HepG2 (cell line): ENCODE data around the gene RPL3. TPM values are rescaled to one million over a fixed set of nuclear protein-coding genes. Genes with fewer than 3 reads are reported as not detected.

Source experiments
- CEBPB ChIP-seq: IDR thresholded peaks from 2 replicates; pipeline ENCODE4 v1.6.1; 2011; ENCODE audit warnings: low read depth, low read length, improper control_type of control experiment, borderline replicate concordance
- DR1 ChIP-seq: sonication (generic); formaldehyde crosslinking; IDR thresholded peaks from 2 replicates; pipeline ENCODE4 v1.8.0; 2021; ENCODE audit warnings: mild to moderate bottlenecking, missing genetic modification reagents, inconsistent platforms
- ETV5 ChIP-seq: IDR thresholded peaks from 2 replicates; pipeline ENCODE4 v1.6.1; 2018; ENCODE audit warnings: missing biosample characterization, missing genetic modification reagents, inconsistent platforms, borderline replicate concordance
- GFI1 ChIP-seq: sonication (generic); formaldehyde crosslinking; IDR thresholded peaks from 2 replicates; pipeline ENCODE4 v1.5.0; 2020; ENCODE audit warnings: missing genetic modification reagents, mild to moderate bottlenecking, borderline replicate concordance
- JUN ChIP-seq: sonication (generic); formaldehyde crosslinking; IDR thresholded peaks from 2 replicates; pipeline ENCODE4 v1.4.0; 2020; ENCODE audit warnings: mild to moderate bottlenecking, missing genetic modification reagents
- KDM5B ChIP-seq: sonication (generic); formaldehyde crosslinking; IDR thresholded peaks from 2 replicates; pipeline ENCODE4 v1.4.0; 2020; ENCODE audit warnings: missing genetic modification reagents, mild to moderate bottlenecking, borderline replicate concordance
- MXI1 ChIP-seq: IDR thresholded peaks from 3 replicates; pipeline ENCODE4 v1.6.1; 2012; ENCODE audit warnings: low read depth, low read length, inconsistent platforms, borderline replicate concordance
- RXRA ChIP-seq: sonication (generic); formaldehyde crosslinking; IDR thresholded peaks from 2 replicates; pipeline ENCODE4 v1.5.1; 2020; ENCODE audit warnings: missing genetic modification reagents
- STAG1 ChIP-seq: sonication (generic); formaldehyde crosslinking; IDR thresholded peaks from 2 replicates; pipeline ENCODE4 v1.4.0; 2020; ENCODE audit warnings: missing genetic modification reagents
- XRCC5 ChIP-seq: fragments of 200-400 bp; formaldehyde crosslinking; optimal IDR thresholded peaks from 2 replicates; pipeline ENCODE3; 2017; ENCODE audit warnings: mild to moderate bottlenecking, low read length
- ZNF263 ChIP-seq: sonication (generic); formaldehyde crosslinking; IDR thresholded peaks from 2 replicates; pipeline ENCODE4 v1.4.0; 2020; ENCODE audit warnings: missing genetic modification reagents
- ZNF451 ChIP-seq: sonication (generic); formaldehyde crosslinking; IDR thresholded peaks from 2 replicates; pipeline ENCODE4 v1.5.0; 2020; ENCODE audit warnings: mild to moderate bottlenecking, missing genetic modification reagents
- ZNF546 ChIP-seq: sonication (generic); formaldehyde crosslinking; conservative IDR thresholded peaks from 2 replicates; pipeline ENCODE4 v1.8.1; 2023; ENCODE audit warnings: mild to moderate bottlenecking, missing genetic modification reagents
- ZNF644 ChIP-seq: IDR thresholded peaks from 2 replicates; pipeline ENCODE4 v1.6.1; 2016; ENCODE audit warnings: low read depth
- ZNF891 ChIP-seq: sonication (generic); formaldehyde crosslinking; IDR thresholded peaks from 2 replicates; pipeline ENCODE4 v1.5.0; 2020; ENCODE audit warnings: mild to moderate bottlenecking, missing genetic modification reagents
- ZSCAN29 ChIP-seq: sonication (generic); formaldehyde crosslinking; conservative IDR thresholded peaks from 2 replicates; pipeline ENCODE4 v1.4.0; 2020; ENCODE audit warnings: mild to moderate bottlenecking, missing genetic modification reagents
- polyA plus RNA-seq, 8 experiments: library from polyadenylated mRNA; depleted of rRNA in 3 of 8; stranded (reverse) in 7 of 8; unstranded in 1 of 8; fragments of >200 nt; fragmentation: Illumina TruSeq in 4 of 8; extraction: Trizol in 4 of 8; gene quantifications; 2 replicates each; pipeline versions ENCODE4 v1.2.1 to v1.2.3, GENCODE V29; 2011 to 2016; ENCODE audit warnings: low read depth in 4 of 8, missing spikeins in 1 of 8, mixed read lengths in 1 of 8; ENCODE audit not compliant: insufficient read depth in 1 of 8
- total RNA-seq, 5 experiments: library from RNA; depleted of rRNA; stranded (reverse); fragments of >200 nt; fragmentation: Illumina TruSeq; extraction: Trizol; gene quantifications; 2 replicates each; pipeline ENCODE4 v1.2.3, GENCODE V29; 2016; ENCODE audit warnings: low read depth in 1 of 5
- TF ChIP-seq, protein P1 (sequence below): sonication (generic); formaldehyde crosslinking; IDR thresholded peaks from 2 replicates; pipeline ENCODE4 v1.4.0; 2020; ENCODE audit warnings: missing genetic modification reagents
- TF ChIP-seq, protein P2 (sequence below): sonication (generic); formaldehyde crosslinking; IDR thresholded peaks from 2 replicates; pipeline ENCODE4 v1.8.0; 2022; ENCODE audit warnings: missing genetic modification reagents, low read depth, mild to moderate bottlenecking, borderline replicate concordance
- TF ChIP-seq, protein P3 (sequence below): sonication (generic); formaldehyde crosslinking; IDR thresholded peaks from 2 replicates; pipeline ENCODE4 v1.4.0; 2020; ENCODE audit warnings: mild to moderate bottlenecking, missing genetic modification reagents
- TF ChIP-seq, protein P4 (sequence below): sonication (generic); formaldehyde crosslinking; IDR thresholded peaks from 2 replicates; pipeline ENCODE4 v1.5.1; 2020; ENCODE audit warnings: missing genetic modification reagents, mild to moderate bottlenecking, borderline replicate concordance

RPL3 gene
- total and polyA plus RNA-seq, 2 of the 13 experiments (the other 11 are each of a cell fraction or from before 2014, with no cell fraction given) = 1,051 to 3,279 TPM

DNA sequence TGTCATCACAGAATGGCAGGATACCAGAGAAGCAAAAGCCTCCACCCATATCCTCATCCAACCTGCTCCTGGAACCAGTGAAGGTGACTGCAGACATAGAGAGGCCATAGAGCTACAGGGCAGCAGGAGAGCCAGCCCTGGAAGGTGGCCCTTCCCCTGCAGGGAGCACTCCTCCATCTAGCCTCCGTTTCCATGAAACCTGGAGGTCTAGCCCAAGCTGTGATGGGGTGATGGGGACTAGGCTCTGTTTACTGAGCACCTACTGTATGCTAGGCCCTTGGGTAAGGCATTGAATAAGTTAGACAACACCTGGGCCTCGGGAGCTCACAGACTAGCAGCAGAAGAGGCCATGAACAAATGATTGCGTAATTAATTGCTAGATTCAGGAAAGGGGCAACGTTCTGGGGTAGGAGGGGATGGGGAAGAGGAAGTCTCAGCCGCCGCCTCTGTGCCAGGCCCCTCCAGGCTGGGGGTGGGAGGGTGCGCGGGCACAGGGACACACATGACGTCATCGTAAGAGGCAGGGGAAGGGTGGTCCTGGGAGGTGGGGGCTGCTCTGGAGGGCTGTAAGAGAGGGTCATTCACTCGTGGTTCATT, 29.6 kb upstream of the RPL3 start (continued):
- TF ChIP-seq, protein P1, sequence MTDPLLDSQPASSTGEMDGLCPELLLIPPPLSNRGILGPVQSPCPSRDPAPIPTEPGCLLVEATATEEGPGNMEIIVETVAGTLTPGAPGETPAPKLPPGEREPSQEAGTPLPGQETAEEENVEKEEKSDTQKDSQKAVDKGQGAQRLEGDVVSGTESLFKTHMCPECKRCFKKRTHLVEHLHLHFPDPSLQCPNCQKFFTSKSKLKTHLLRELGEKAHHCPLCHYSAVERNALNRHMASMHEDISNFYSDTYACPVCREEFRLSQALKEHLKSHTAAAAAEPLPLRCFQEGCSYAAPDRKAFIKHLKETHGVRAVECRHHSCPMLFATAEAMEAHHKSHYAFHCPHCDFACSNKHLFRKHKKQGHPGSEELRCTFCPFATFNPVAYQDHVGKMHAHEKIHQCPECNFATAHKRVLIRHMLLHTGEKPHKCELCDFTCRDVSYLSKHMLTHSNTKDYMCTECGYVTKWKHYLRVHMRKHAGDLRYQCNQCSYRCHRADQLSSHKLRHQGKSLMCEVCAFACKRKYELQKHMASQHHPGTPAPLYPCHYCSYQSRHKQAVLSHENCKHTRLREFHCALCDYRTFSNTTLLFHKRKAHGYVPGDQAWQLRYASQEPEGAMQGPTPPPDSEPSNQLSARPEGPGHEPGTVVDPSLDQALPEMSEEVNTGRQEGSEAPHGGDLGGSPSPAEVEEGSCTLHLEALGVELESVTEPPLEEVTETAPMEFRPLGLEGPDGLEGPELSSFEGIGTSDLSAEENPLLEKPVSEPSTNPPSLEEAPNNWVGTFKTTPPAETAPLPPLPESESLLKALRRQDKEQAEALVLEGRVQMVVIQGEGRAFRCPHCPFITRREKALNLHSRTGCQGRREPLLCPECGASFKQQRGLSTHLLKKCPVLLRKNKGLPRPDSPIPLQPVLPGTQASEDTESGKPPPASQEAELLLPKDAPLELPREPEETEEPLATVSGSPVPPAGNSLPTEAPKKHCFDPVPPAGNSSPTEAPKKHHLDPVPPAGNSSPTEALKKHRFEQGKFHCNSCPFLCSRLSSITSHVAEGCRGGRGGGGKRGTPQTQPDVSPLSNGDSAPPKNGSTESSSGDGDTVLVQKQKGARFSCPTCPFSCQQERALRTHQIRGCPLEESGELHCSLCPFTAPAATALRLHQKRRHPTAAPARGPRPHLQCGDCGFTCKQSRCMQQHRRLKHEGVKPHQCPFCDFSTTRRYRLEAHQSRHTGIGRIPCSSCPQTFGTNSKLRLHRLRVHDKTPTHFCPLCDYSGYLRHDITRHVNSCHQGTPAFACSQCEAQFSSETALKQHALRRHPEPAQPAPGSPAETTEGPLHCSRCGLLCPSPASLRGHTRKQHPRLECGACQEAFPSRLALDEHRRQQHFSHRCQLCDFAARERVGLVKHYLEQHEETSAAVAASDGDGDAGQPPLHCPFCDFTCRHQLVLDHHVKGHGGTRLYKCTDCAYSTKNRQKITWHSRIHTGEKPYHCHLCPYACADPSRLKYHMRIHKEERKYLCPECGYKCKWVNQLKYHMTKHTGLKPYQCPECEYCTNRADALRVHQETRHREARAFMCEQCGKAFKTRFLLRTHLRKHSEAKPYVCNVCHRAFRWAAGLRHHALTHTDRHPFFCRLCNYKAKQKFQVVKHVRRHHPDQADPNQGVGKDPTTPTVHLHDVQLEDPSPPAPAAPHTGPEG (CRISPR knock-in tag) = no peak
- TF ChIP-seq GFI1 (CRISPR knock-in tag) = no peak
- TF ChIP-seq KDM5B (CRISPR knock-in tag) = no peak
- TF ChIP-seq STAG1 (CRISPR knock-in tag) = no peak
- TF ChIP-seq ZSCAN29 (CRISPR knock-in tag) = no peak
- TF ChIP-seq CEBPB = peak; percentile 90
- 0 out of 2 replicates have a peak, but pooled peaks have one; percentile 30 for TF ChIP-seq RXRA (CRISPR knock-in tag)
- TF ChIP-seq DR1 (CRISPR knock-in tag) = no peak
- TF ChIP-seq, protein P2, sequence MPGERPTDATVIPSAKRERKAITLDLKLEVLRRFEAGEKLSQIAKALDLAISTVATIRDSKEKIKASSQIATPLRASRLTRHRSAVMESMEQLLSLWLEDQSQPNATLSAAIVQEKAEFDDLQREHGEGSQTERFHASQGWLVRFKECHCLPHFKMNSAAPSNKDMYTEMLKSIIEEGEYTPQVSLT (CRISPR knock-in tag) = no peak
- TF ChIP-seq, protein P3, sequence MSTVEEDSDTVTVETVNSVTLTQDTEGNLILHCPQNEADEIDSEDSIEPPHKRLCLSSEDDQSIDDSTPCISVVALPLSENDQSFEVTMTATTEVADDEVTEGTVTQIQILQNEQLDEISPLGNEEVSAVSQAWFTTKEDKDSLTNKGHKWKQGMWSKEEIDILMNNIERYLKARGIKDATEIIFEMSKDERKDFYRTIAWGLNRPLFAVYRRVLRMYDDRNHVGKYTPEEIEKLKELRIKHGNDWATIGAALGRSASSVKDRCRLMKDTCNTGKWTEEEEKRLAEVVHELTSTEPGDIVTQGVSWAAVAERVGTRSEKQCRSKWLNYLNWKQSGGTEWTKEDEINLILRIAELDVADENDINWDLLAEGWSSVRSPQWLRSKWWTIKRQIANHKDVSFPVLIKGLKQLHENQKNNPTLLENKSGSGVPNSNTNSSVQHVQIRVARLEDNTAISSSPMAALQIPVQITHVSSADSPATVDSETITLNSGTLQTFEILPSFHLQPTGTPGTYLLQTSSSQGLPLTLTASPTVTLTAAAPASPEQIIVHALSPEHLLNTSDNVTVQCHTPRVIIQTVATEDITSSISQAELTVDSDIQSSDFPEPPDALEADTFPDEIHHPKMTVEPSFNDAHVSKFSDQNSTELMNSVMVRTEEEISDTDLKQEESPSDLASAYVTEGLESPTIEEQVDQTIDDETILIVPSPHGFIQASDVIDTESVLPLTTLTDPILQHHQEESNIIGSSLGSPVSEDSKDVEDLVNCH (CRISPR knock-in tag) = no peak
- no peak for TF ChIP-seq ZNF451 (CRISPR knock-in tag)
- no peak for TF ChIP-seq ZNF546 (CRISPR knock-in tag)
- no peak for TF ChIP-seq JUN (CRISPR knock-in tag)
- no peak for TF ChIP-seq ZNF644
- TF ChIP-seq, protein P4, sequence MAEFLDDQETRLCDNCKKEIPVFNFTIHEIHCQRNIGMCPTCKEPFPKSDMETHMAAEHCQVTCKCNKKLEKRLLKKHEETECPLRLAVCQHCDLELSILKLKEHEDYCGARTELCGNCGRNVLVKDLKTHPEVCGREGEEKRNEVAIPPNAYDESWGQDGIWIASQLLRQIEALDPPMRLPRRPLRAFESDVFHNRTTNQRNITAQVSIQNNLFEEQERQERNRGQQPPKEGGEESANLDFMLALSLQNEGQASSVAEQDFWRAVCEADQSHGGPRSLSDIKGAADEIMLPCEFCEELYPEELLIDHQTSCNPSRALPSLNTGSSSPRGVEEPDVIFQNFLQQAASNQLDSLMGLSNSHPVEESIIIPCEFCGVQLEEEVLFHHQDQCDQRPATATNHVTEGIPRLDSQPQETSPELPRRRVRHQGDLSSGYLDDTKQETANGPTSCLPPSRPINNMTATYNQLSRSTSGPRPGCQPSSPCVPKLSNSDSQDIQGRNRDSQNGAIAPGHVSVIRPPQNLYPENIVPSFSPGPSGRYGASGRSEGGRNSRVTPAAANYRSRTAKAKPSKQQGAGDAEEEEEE = no peak
- no peak for TF ChIP-seq ETV5 (CRISPR knock-in tag)
- TF ChIP-seq ZNF263 (CRISPR knock-in tag) = peak; percentile 82
- TF ChIP-seq ZNF891 = no peak
- TF ChIP-seq XRCC5 = no peak
- no peak for TF ChIP-seq MXI1
